ENCODE results near the gene TMEM270.

- TF ChIP-seq CTCF (IDR thresholded peaks at IDR 0.05; ENCODE audit: low read depth, low read length, poor library complexity, severe bottlenecking) (no peak), EZH2phosphoT487 (IDR thresholded peaks at IDR 0.05; ENCODE audit: borderline replicate concordance, low read length) (no peak)
Observed at GRCh38 chr7:73907554-73908122, 46.7 kb downstream of the TMEM270 start.

All from DOHH2 (cell line).